Astrocyte of the cerebellum (primary cell): ENCODE results near the gene SLC6A18.

Experiments
- DNase-seq: peaks from one replicate; pipeline ENCODE4 v3.0.0-alpha.2; 2011; ENCODE audit warnings: low read depth
- H3K4me3 ChIP-seq: 2 replicates; pipeline ENCODE4 v1.5.1; 2011; ENCODE audit warnings: mild to moderate bottlenecking, low read depth, low read length, moderate library complexity
- in situ Hi-C: cut with HindIII; loops from 2 replicates; pipeline ENCODE4 v1.10.0; 2017; ENCODE audit warnings: low sequenced_read_pairs
- TF ChIP-seq, protein P1 (sequence below): IDR thresholded peaks from 2 replicates; pipeline ENCODE4 v1.5.1; 2012; ENCODE audit warnings: low read length, low read depth, moderate library complexity, mild to moderate bottlenecking; ENCODE audit errors: missing control alignments

Gene SLC6A18

GRCh38 chr5:1209896-1210776 is 15.0 kb upstream of the SLC6A18 start:
- TF ChIP-seq, protein P1, sequence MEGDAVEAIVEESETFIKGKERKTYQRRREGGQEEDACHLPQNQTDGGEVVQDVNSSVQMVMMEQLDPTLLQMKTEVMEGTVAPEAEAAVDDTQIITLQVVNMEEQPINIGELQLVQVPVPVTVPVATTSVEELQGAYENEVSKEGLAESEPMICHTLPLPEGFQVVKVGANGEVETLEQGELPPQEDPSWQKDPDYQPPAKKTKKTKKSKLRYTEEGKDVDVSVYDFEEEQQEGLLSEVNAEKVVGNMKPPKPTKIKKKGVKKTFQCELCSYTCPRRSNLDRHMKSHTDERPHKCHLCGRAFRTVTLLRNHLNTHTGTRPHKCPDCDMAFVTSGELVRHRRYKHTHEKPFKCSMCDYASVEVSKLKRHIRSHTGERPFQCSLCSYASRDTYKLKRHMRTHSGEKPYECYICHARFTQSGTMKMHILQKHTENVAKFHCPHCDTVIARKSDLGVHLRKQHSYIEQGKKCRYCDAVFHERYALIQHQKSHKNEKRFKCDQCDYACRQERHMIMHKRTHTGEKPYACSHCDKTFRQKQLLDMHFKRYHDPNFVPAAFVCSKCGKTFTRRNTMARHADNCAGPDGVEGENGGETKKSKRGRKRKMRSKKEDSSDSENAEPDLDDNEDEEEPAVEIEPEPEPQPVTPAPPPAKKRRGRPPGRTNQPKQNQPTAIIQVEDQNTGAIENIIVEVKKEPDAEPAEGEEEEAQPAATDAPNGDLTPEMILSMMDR, result no peak
- DNase-seq, result no peak
- H3K4me3 ChIP-seq, result no peak overlapping the region
- in situ Hi-C loops, result no loop called here

- in situ Hi-C loops, result no loop called here
- TF ChIP-seq, protein P1, result no peak
- H3K4me3 ChIP-seq, result no peak overlapping the region
- DNase-seq, result no peak
Measured at GRCh38 chr5:1210832-1211251, 14.3 kb upstream of the SLC6A18 start.

GRCh38 chr5:1211701-1212100 is 13.5 kb upstream of the SLC6A18 start:
- in situ Hi-C loops, result no loop called here

DNA sequence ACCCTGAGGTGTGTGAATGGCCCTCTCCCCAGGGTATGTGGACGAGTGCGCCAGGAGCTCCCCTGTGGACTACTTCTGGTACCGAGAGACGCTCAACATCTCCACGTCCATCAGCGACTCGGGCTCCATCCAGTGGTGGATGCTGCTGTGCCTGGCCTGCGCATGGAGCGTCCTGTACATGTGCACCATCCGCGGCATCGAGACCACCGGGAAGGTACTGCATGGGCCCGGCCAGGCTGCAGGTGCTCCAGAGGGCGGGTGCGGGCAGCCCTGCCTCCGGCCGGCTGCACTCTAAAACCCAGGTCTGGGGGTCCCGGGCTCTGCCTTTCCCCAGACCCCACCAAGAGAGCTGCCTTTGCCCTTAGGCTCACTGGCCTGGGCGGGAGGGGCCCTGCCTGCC is 12.9 kb upstream of the SLC6A18 start:
- no peak for DNase-seq
- TF ChIP-seq, protein P1, result no peak

More at GRCh38 chr5:1211701-1212100, 13.5 kb upstream of the SLC6A18 start:
- DNase-seq, result no peak
- no peak overlapping the region for H3K4me3 ChIP-seq
- TF ChIP-seq, protein P1, result no peak

GRCh38 chr5:1212881-1213280 is 12.3 kb upstream of the SLC6A18 start:
- H3K4me3 ChIP-seq, result no peak overlapping the region
- TF ChIP-seq, protein P1, result no peak
- no peak for DNase-seq
- in situ Hi-C loops, result no loop called here

More for the DNA sequence above, 12.9 kb upstream of the SLC6A18 start:
- in situ Hi-C loops, result no loop called here
- H3K4me3 ChIP-seq, result no peak overlapping the region

DNA sequence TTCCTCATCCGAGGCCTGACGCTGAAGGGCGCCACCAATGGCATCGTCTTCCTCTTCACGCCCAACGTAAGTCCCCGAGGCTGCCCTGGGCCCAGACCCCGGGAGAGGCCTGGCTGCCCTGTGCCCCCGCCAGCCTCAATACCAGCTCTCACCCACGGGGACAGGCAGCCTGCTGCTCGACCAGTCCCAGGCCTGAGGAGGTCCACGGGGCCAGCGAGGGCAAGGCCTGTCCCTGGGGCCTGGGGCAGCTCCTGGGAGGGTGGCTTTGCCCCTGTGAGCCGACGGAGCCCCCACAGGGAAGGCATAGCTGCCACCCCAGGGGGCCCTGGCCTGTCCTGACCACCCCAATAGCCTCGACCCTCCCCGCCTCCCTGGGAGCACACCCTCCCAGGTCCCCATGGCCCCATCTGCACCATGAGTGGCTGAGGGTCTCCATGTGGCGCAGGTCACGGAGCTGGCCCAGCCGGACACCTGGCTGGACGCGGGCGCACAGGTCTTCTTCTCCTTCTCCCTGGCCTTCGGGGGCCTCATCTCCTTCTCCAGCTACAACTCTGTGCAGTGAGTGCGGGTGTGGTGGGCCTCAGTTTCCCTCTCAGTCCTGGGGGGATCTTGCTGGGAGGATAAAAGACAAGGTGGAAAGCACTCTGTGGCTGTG is 11.5 kb upstream of the SLC6A18 start:
- no peak for DNase-seq
- TF ChIP-seq, protein P1, result no peak
- in situ Hi-C loops, result no loop called here
- no peak overlapping the region for H3K4me3 ChIP-seq
